PC-3 (cell line): ENCODE results near the gene PPM1B. TPM values are rescaled to one million over a fixed set of nuclear protein-coding genes. Genes with fewer than 3 reads are reported as not detected.

Experiments
- ATAC-seq: fragments of 200-7000 bp; cut with Tn5 transposase; 2 replicates; pipeline ENCODE4 v1.9.1; 2020; ENCODE audit warnings: mild to moderate bottlenecking, moderate library complexity
- BruUV-seq: library from RNA; stranded (reverse); fragments of 400-500 nt; replicated peaks from 2 replicates; lab custom pipeline; 2021; lab: Mats Ljungman, UMichigan
- CTCF ChIA-PET: fragments of 300-600 bp; sonication (Branson Sonifier 250); formaldehyde crosslinking; loops from one replicate; lab custom pipeline; 2022; ENCODE audit warnings: antibody characterized with exemption; lab: Charles Lee
- POLR2A ChIA-PET: fragments of 300-600 bp; sonication (Branson Sonifier 250); formaldehyde crosslinking; loops from one replicate; lab custom pipeline; 2022; ENCODE audit warnings: antibody characterized with exemption; ENCODE audit not compliant: unreplicated experiment; lab: Charles Lee
- DNase-seq: peaks from one replicate; pipeline ENCODE4 v3.0.0-alpha.2; 2015
- H2AFZ ChIP-seq: fragments of 300-600 bp; sonication (generic); 2 replicates; pipeline ENCODE4 v1.6.0; 2016; ENCODE audit warnings: antibody characterized with exemption, low read length
- H3F3A ChIP-seq: fragments of 300-600 bp; sonication (generic); one replicate; pipeline ENCODE4 v1.6.0; 2017; ENCODE audit warnings: antibody characterized with exemption, low read length, control low read depth, mild to moderate bottlenecking; ENCODE audit not compliant: unreplicated experiment
- H3K27ac ChIP-seq: fragments of 300-600 bp; sonication (generic); 2 replicates; pipeline ENCODE4 v1.5.1; 2016; ENCODE audit warnings: mild to moderate bottlenecking, low read length
- H3K27me3 ChIP-seq: fragments of 300-600 bp; sonication (generic); 2 replicates; pipeline ENCODE4 v1.6.1; 2016; ENCODE audit warnings: low read length, mixed read lengths
- H3K36me3 ChIP-seq: fragments of 300-600 bp; sonication (generic); 2 replicates; pipeline ENCODE4 v1.6.1; 2016; ENCODE audit warnings: low read depth, mixed run types, low read length, mixed read lengths
- H3K4me1 ChIP-seq: fragments of 300-600 bp; sonication (generic); 2 replicates; pipeline ENCODE4 v1.5.1; 2016; ENCODE audit warnings: low read length; ENCODE audit not compliant: insufficient read depth
- H3K4me2 ChIP-seq: fragments of 300-600 bp; sonication (generic); 2 replicates; pipeline ENCODE4 v1.6.0; 2016; ENCODE audit warnings: low read length
- H3K4me3 ChIP-seq: fragments of 300-600 bp; sonication (generic); 2 replicates; pipeline ENCODE4 v1.5.1; 2016; ENCODE audit warnings: mild to moderate bottlenecking, low read length, mixed read lengths
- H3K79me2 ChIP-seq: fragments of 300-600 bp; sonication (generic); 2 replicates; pipeline ENCODE4 v1.6.1; 2017; ENCODE audit warnings: low read length, mixed read lengths
- H3K9ac ChIP-seq: fragments of 300-600 bp; sonication (generic); 2 replicates; pipeline ENCODE4 v1.6.0; 2016; ENCODE audit warnings: mild to moderate bottlenecking, low read length
- H3K9me2 ChIP-seq: fragments of 300-600 bp; sonication (generic); replicated peaks from 2 replicates; pipeline ENCODE4 v1.6.1; 2016; ENCODE audit warnings: mixed run types, low read length, mixed read lengths
- H3K9me3 ChIP-seq: fragments of 300-600 bp; sonication (generic); 2 replicates; pipeline ENCODE4 v1.6.1; 2016; ENCODE audit warnings: low read length, mixed read lengths
- H4K20me1 ChIP-seq: fragments of 300-600 bp; sonication (generic); 2 replicates; pipeline ENCODE4 v1.6.1; 2016; ENCODE audit warnings: low read length, mixed read lengths
- CTCF ChIP-seq: fragments of 300-600 bp; sonication (generic); conservative IDR thresholded peaks from 2 replicates; pipeline ENCODE4 v1.5.1; 2017; ENCODE audit warnings: antibody characterized with exemption, low read depth, mild to moderate bottlenecking, low read length
- EZH2 ChIP-seq: fragments of 300-600 bp; sonication (generic); IDR thresholded peaks from one replicate; pipeline ENCODE4 v1.6.1; 2017; ENCODE audit warnings: antibody characterized with exemption, mild to moderate bottlenecking, low read length; ENCODE audit not compliant: unreplicated experiment
- EZH2phosphoT487 ChIP-seq: fragments of 300-600 bp; sonication (generic); IDR thresholded peaks from 2 replicates; pipeline ENCODE4 v1.6.1; 2018; ENCODE audit warnings: mild to moderate bottlenecking, antibody characterized with exemption, low read length, borderline replicate concordance
- intact Hi-C: fragments of 100-400 bp; cut with micrococcal nuclease; formaldehyde crosslinking; loops from 2 replicates; pipeline ENCODE4 v1.9.0; 2023
- total RNA-seq: library from RNA; depleted of rRNA; stranded (reverse); fragments of >200 nt; gene quantifications from 2 replicates; pipeline ENCODE4 v1.2.3, GENCODE V29; 2014

The PPM1B gene
- total RNA-seq, 1 experiment from 2014 or later, result 17.6 TPM

GRCh38 chr2:44136252-44136651 is 32.4 kb upstream of the PPM1B start:
- Histone ChIP-seq H2AFZ (no peak overlapping the region), H3K4me3 (no peak overlapping the region), H3K9me3 (no peaks in the 10 kb centered on the region), H3K9me2 (no peaks in the 10 kb centered on the region), H3K9ac (no peak overlapping the region), H3K79me2 (no peaks in the 10 kb centered on the region), H3K4me1 (peaks cover 11% of the 10 kb centered on the region), H3K27me3 (no peaks in the 10 kb centered on the region), H3F3A (no peaks in the 10 kb centered on the region), H3K36me3 (no peaks in the 10 kb centered on the region), H3K27ac (no peak overlapping the region), H3K4me2 (peak overlapping the region; percentile 16; the same call in 1 of the 2 replicates), H4K20me1 (no peaks in the 10 kb centered on the region)
- ATAC-seq (peak; percentile 45; the same call in 1 of the 2 replicates), DNase-seq (peak; percentile 68)
- ChIA-PET CTCF (no interaction called here), POLR2A (no interaction called here)
- BruUV-seq, result no TSS peak
- TF ChIP-seq CTCF (no peak), EZH2 (no peak), EZH2phosphoT487 (no peak)
- intact Hi-C loops, result no loop called here

- ATAC-seq (no peak), DNase-seq (no peak)
- Histone ChIP-seq H3K9ac (no peak overlapping the region), H3F3A (no peaks in the 10 kb centered on the region), H3K27ac (no peak overlapping the region), H3K9me3 (no peaks in the 10 kb centered on the region), H3K36me3 (no peaks in the 10 kb centered on the region), H3K4me1 (peaks cover 11% of the 10 kb centered on the region), H3K27me3 (no peaks in the 10 kb centered on the region), H2AFZ (no peak overlapping the region), H4K20me1 (no peaks in the 10 kb centered on the region), H3K9me2 (no peaks in the 10 kb centered on the region), H3K4me3 (no peak overlapping the region), H3K79me2 (no peaks in the 10 kb centered on the region), H3K4me2 (no peak overlapping the region)
- intact Hi-C loops, result no loop called here
- POLR2A ChIA-PET, result interaction anchor here (0.6 kb wide), 1 partner anchor 12 kb away, joined by 4 read pairs; no protein-coding TSS in a partner anchor
- TF ChIP-seq CTCF, result no peak
- TF ChIP-seq EZH2, result no peak
- no peak for TF ChIP-seq EZH2phosphoT487
- CTCF ChIA-PET, result no interaction called here
- no TSS peak for BruUV-seq
These were observed 31.6 kb upstream of the PPM1B start for GRCh38 chr2:44137048-44137447.

GRCh38 chr2:44137872-44138551 is 30.7 kb upstream of the PPM1B start:
- Histone ChIP-seq H3K79me2 (no peaks in the 10 kb centered on the region), H3K4me3 (no peak overlapping the region), H3F3A (no peaks in the 10 kb centered on the region), H3K9me2 (no peaks in the 10 kb centered on the region), H3K27me3 (no peaks in the 10 kb centered on the region), H4K20me1 (no peaks in the 10 kb centered on the region), H3K4me1 (peaks cover 11% of the 10 kb centered on the region), H3K27ac (no peak overlapping the region), H3K9ac (no peak overlapping the region), H2AFZ (no peak overlapping the region), H3K9me3 (no peaks in the 10 kb centered on the region), H3K4me2 (no peak overlapping the region), H3K36me3 (no peaks in the 10 kb centered on the region)
- no peak for DNase-seq
- intact Hi-C loops, result no loop called here
- no peak for ATAC-seq
- TF ChIP-seq EZH2 (no peak), CTCF (no peak), EZH2phosphoT487 (no peak)
- no TSS peak for BruUV-seq
- ChIA-PET CTCF (no interaction called here), POLR2A (no interaction called here)
